Coronary artery (tissue), 2 donors: Measurements from ENCODE around the gene SLC6A9.

Experiments
- DNase-seq: peaks from one replicate; pipeline ENCODE4 v3.0.0-alpha.2; 2017; ENCODE audit warnings: low spot score
- H3K27ac ChIP-seq, 2 donors: fragments of 200-600 bp; sonication (generic); one replicate each; pipeline ENCODE4 v1.5.1; 2016 to 2019
- H3K4me3 ChIP-seq: fragments of 200-600 bp; sonication (generic); 2 replicates; pipeline ENCODE4 v1.5.1; 2016; ENCODE audit warnings: mild to moderate bottlenecking, moderate library complexity
- TF ChIP-seq, protein P1 (sequence below): fragments of 200-600 bp; sonication (generic); IDR thresholded peaks from one replicate; pipeline ENCODE4 v1.5.1; 2019; ENCODE audit warnings: antibody characterized with exemption

The SLC6A9 gene

DNA sequence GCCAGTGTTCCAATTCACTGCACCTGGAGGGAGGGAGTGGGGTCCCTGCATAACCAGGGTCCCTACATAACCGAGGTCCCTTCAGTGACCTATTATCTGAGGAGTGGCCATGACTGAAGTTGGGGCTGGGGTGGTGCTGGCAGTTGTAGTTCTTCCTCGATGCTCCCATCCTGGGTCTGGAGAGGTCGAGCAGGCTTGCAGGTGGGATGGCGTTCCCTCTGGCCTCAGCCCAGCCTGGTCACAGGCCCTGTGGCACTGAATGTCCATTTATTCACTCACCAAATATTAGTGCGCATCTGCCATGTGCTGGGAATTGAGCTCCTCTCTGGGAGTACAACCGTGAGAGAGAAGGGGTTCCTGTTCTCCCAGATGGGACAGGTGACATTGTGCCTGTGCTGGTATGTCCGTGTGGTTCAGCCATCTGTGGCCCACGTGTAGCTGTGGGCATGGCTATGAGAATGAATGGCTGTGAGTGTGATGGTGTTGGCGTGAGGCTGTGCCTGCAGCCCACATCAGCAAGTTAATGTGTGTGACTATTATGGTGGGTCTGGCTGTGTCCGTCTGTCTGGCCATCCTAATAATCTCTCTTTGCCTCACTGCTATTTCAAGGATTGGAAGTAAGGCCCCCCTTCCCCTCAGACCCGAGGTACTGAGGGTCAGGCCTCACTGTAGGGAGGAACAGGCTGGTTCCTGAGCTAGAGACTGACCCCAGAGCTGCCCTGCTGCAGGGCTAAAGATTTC lies 3.9 kb upstream of the SLC6A9 start:
- no peak for DNase-seq
- TF ChIP-seq, protein P1, sequence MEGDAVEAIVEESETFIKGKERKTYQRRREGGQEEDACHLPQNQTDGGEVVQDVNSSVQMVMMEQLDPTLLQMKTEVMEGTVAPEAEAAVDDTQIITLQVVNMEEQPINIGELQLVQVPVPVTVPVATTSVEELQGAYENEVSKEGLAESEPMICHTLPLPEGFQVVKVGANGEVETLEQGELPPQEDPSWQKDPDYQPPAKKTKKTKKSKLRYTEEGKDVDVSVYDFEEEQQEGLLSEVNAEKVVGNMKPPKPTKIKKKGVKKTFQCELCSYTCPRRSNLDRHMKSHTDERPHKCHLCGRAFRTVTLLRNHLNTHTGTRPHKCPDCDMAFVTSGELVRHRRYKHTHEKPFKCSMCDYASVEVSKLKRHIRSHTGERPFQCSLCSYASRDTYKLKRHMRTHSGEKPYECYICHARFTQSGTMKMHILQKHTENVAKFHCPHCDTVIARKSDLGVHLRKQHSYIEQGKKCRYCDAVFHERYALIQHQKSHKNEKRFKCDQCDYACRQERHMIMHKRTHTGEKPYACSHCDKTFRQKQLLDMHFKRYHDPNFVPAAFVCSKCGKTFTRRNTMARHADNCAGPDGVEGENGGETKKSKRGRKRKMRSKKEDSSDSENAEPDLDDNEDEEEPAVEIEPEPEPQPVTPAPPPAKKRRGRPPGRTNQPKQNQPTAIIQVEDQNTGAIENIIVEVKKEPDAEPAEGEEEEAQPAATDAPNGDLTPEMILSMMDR, result no peak
- Histone ChIP-seq H3K27ac (peak overlapping the region; percentile 32 to 78), H3K4me3 (no peak overlapping the region)

DNA sequence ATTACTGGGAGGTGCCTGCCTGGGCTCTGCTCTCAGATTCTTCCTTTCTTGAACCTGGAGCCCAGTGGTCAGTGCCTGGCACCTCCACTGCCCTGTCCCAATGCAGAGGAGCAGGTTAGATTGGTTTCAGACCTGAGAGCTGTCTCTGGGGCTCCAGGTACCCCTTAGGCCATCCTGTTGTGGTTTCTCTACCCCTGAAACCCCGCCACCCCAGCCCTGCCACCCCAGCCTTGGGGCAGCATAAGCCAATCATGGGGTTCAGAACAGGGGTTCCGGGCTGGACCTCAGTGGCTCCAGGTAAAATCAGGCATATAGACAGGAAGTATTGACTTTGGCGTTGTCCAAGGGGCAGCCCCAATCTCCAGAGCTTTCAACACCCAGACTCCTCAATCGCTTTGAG lies 3.2 kb upstream of the SLC6A9 start:
- DNase-seq, result no peak
- Histone ChIP-seq H3K27ac (peak overlapping the region in 1 of 2 donors; percentile 15), H3K4me3 (no peak overlapping the region)
- TF ChIP-seq, protein P1, result no peak

DNA sequence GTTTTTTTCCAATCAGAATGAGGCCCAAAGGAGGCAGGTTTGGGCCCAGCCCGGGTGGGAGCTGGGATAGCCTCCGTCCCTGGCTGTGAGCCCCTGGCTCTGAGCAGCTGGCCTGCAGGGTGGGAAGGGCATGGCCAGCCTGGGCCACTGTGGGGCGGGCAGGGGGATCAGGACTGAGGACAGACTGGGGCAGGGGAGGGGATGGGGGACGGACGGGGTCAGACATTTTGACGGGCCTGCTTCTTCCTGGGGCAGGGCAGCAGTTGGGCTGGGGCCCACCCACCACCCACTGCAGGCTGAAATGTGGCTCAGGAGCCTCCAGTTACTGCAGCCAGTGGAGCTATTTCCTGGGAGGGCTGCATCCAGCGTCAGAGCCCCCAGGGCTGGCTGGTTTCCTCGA lies 2.5 kb upstream of the SLC6A9 start:
- TF ChIP-seq, protein P1, result no peak
- no peak overlapping the region for H3K4me3 ChIP-seq
- DNase-seq, result peak; percentile 72
- H3K27ac ChIP-seq, result peak overlapping the region in 1 of 2 donors; percentile 15

DNA sequence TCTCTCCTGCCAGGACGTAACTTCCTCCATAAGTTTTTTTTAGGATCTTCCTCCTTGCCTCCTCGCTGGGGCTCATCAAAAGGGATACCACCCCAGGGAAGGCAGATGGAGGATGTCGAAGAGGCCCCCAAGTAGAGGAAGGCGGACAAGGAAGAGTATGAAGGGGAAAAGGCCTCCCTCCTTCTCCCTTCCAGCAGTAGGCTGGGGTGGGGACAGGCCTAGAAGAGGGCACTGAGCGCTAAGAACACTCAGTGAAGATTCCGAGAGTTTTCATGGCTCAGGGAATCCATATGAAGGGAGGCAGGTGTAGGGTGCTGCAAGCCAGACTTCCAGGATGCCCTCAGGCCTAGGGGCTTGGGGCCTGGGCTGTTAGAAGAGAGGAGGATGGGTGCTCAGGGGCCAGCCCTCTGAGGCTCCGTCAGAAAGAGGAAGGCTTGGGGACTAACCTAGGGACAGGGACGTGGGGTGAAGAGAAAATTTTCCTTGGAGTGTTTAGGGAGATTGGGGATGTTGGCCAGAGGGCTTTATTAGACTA lies 1.8 kb upstream of the SLC6A9 start:
- H3K4me3 ChIP-seq, result no peak overlapping the region
- no peak for DNase-seq
- H3K27ac ChIP-seq, result no peak overlapping the region
- TF ChIP-seq, protein P1, result no peak

DNA sequence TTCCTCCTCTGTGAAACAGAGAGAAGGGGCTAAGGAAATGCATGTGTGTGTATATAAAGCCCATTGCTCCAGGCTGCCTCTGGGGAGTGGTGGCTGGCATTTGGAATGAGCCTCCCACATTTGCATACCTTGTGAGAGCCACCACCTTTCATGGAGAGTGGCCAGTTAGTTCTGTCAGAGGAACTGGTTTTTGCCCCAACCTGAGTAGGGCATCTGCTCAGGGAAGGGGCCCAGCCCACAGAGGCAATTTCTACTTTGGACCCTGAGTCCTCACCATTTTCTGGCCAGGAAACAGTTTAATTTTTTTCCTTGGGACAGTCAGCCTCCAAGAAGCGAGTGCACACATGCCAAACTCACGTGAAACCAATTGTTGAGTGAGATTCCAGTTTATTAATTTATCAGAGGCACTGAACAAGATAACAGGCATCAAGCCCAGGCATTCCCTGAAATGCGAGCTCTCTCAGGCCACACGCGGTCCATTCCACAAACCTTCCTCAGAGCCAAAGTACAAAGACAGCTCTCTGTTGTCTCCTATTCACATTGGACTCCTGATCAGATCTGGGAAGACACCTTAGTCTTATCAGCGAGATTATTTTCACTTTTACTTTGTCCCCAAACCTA lies 1.0 kb upstream of the SLC6A9 start:
- DNase-seq, result no peak
- TF ChIP-seq, protein P1, result no peak
- Histone ChIP-seq H3K27ac (peak overlapping the region in 1 of 2 donors; percentile 93), H3K4me3 (no peak overlapping the region)

DNA sequence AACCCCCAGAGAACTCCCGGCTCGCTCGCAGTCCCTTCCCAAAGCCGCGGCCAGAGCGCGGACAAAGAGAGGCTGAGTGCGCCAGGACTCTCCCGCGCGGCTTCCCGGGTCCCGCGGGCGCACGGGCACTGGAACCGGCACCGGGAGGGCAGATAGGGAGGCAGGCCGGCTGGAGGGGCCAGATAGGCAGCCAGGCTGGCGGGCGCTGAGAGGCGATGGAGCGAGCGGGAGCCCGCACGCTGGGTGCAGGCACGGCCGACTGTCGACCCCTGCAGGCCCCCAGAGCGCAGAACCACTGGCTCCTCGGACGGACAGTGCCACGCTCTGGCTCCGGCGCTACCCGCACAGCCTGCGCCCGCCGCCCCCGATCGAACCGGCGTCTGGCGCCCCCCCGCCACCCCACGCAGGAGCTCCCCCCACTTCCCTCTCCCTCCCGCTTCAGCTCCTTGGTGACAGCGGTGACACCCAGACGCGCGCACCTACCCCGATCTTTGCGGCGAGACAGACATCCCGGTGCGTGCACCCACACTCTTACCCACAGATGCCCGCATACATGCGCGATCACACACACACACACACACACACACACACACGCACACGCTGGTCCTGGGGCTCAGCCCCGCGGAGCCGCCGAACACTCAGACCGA lies 534 bp downstream of the SLC6A9 start:
- TF ChIP-seq, protein P1, result no peak
- peak; percentile 85 for DNase-seq
- H3K27ac ChIP-seq, result peak overlapping the region; percentile 86 to 93
- H3K4me3 ChIP-seq, result peak overlapping the region; percentile 86
